Transverse colon (tissue), 4 donors: ENCODE data around the gene SLC38A10. TPM values are rescaled to one million over a fixed set of nuclear protein-coding genes. Genes with fewer than 3 reads are reported as not detected.

Source experiments
- DNase-seq: peaks from one replicate; pipeline ENCODE4 v3.0.0-alpha.2; 2019
- H3K27ac ChIP-seq, 4 donors: fragments of 200-600 bp; sonication (generic); 2 replicates each; pipeline ENCODE4 v1.5.1; 2016 to 2018; ENCODE audit warnings: inconsistent platforms in 4 of 4
- H3K27me3 ChIP-seq: fragments of 200-600 bp; sonication (generic); 2 replicates; pipeline ENCODE4 v1.5.1; 2017; ENCODE audit warnings: inconsistent platforms
- H3K36me3 ChIP-seq, 4 donors: fragments of 200-600 bp; sonication (generic); 2 replicates each; pipeline ENCODE4 v1.5.1; 2017 to 2019; ENCODE audit warnings: inconsistent platforms in 4 of 4
- H3K4me1 ChIP-seq, 4 donors: fragments of 200-600 bp; sonication (generic); 2 replicates each; pipeline ENCODE4 v1.5.1; 2017 to 2020; ENCODE audit warnings: inconsistent platforms in 4 of 4
- H3K4me3 ChIP-seq, 4 donors: fragments of 200-600 bp; sonication (generic); 1 replicate in 1 of 4; 2 replicates in 3 of 4; pipeline versions ENCODE4 v1.5.1 to v1.6.1; 2017 to 2019; ENCODE audit warnings: inconsistent platforms in 4 of 4
- H3K9me3 ChIP-seq, 2 donors: fragments of 200-600 bp; sonication (generic); 2 replicates each; pipeline ENCODE4 v1.5.1; 2017 to 2019; ENCODE audit warnings: inconsistent platforms in 2 of 2
- EP300 ChIP-seq: sonication (generic); formaldehyde crosslinking; IDR thresholded peaks from one replicate; pipeline ENCODE4 v1.6.1; 2017; ENCODE audit warnings: antibody characterized with exemption, low read depth
- POLR2A ChIP-seq: fragments of 450-650 bp; IDR thresholded peaks from one replicate; pipeline ENCODE4 v1.6.1; 2016; ENCODE audit warnings: antibody characterized with exemption, mild to moderate bottlenecking, moderate library complexity
- POLR2AphosphoS5 ChIP-seq, 3 donors: sonication (generic); formaldehyde crosslinking; IDR thresholded peaks; one replicate each; pipeline ENCODE4 v1.6.1; 2016; ENCODE audit warnings: antibody characterized with exemption in 3 of 3
- WGBS, 2 donors: methylation state at CpG; one replicate each; pipeline ENCODE4 v1.1.5; 2018; ENCODE audit warnings: low coverage in 1 of 2; 5-methylcytosine and 5-hydroxymethylcytosine counted together
- in situ Hi-C, 4 donors: fragments of 200-750 bp; cut with MboI; loops; one replicate each; pipeline versions ENCODE4 v1.15.0 to v1.15.1; 2017; ENCODE audit warnings: low sequenced_read_pairs in 3 of 4, low pct_ligation_motif_present in 1 of 4, low pct_unique_long_range_greater_than_20kb in 1 of 4
- intact Hi-C: fragments of 100-400 bp; cut with DNase I; formaldehyde crosslinking; loops from one replicate; pipeline ENCODE4 v1.15.1; 2023; ENCODE audit warnings: low total_unique reads
- total RNA-seq, 4 donors: library from RNA; depleted of rRNA; stranded (reverse); fragments of >200 nt; gene quantifications; one replicate each; pipeline ENCODE4 v1.1.0, GENCODE V29; 2016
- TF ChIP-seq, protein P1 (sequence below), 5 experiments: fragments of 200-600 bp in 3 of 5; fragments of 450-650 bp in 2 of 5; sonication (generic) in 3 of 5; IDR thresholded peaks; 1 replicate in 2 of 5; 2 replicates in 3 of 5; pipeline ENCODE4 v1.5.1; 2016 to 2017; ENCODE audit warnings: antibody characterized with exemption in 5 of 5, inconsistent platforms in 3 of 5, mild to moderate bottlenecking in 2 of 5, moderate library complexity in 1 of 5

SLC38A10 gene
- total RNA-seq, 4 donors from 2014 or later, result 94.9 to 113 (median 98.9) TPM

DNA sequence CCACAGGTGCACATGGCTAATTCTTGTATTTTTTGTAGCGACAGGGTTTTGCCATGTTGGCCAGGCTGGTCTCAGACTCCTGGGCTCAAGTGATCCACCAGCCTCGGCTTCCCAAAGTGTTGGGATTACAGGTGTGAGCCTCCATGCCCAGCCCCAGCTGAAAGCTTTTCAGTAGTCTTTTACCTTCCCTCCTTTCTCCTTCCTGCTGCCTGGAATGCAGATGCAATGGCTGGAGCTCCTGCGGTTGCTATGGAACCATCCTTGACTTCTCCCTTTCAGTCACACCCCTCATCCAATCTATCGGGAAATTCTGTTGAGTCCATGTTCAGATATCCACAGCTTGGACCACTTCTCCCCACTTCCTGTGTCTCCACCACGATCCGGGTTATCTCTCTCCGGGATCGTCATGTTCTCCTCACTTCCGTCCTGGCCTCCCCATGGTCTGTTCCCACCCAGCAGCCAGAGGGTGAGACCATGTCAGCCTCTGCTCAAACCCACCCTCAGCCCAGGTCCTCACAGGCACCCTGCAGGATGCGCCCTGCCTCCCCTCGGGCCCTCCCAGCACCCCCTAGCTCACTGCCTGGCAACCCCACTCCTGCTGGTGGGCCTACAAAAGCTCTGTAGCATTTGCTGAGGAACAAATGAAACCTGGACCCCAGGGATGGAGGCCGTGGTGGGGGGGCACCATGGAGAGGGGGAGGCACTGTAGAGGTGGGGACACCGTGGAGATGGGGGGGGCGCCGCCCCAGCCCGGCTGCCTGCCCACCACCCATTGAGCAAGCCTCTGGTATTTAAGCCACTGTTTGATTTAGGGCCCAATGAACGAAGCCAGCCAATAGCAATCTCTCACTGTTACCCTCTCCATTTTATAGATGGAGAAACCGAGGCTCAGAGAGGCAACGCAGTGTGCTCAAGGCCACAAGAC, 12.8 kb upstream of the SLC38A10 start:
- H3K4me3 ChIP-seq, result peak overlapping the region in 1 of 4 donors; percentile 39
- 91 to 94% methylated on average over 8 to 19 of the region's 19 CpGs for WGBS, 2 donors

DNA sequence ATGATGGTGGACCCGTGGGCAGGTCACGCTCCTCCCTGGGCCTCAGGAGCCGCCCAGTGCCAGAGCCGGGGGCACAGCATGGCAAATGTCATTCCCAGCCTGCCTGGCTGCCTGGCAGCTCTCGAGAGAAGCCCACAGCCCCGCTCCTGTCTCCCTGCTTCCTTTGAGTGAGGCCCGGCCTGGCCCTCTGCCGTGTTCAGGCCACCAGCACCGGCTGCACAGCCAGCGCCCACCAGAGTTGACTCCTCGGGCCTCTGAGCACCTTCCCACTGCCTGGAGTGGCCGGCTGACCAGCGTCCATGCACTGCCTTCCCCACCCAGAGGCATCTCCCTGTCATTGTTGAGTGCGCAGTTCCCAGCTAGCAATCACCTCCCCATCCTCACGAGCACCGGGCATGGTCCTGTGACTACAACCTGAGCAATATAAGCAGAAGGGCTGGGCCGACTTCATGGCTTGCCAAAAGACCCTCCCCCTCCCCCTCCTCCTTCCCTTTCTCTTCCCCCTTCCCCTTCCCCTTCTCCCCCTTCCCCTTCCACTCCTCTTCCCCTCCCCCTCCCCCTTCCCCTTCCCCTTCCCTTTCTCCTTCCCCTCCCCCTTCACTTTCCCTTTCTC, 11.9 kb upstream of the SLC38A10 start:
- peaks cover 9 to 20% (median 14%) of the 10 kb centered on the region in 4 donors for H3K4me1 ChIP-seq
- H3K9me3 ChIP-seq, result no peaks in the 10 kb centered on the region
- DNase-seq, result no peak
- no peak overlapping the region for H3K4me3 ChIP-seq
- in situ Hi-C loops (no loop called here), intact Hi-C loops (no loop called here)
- H3K27ac ChIP-seq, result no peak overlapping the region
- no peaks in the 10 kb centered on the region for H3K36me3 ChIP-seq
- 77% methylated on average over 17 of the region's 17 CpGs; no CpG with 5 or more reads in 1 of the 2 donors for WGBS, 2 donors
- no peaks in the 10 kb centered on the region for H3K27me3 ChIP-seq
- TF ChIP-seq EP300, result no peak
- TF ChIP-seq POLR2AphosphoS5 (IDR thresholded peaks at IDR 0.05), result no peak
- TF ChIP-seq POLR2A, result no peak
- TF ChIP-seq, protein P1, sequence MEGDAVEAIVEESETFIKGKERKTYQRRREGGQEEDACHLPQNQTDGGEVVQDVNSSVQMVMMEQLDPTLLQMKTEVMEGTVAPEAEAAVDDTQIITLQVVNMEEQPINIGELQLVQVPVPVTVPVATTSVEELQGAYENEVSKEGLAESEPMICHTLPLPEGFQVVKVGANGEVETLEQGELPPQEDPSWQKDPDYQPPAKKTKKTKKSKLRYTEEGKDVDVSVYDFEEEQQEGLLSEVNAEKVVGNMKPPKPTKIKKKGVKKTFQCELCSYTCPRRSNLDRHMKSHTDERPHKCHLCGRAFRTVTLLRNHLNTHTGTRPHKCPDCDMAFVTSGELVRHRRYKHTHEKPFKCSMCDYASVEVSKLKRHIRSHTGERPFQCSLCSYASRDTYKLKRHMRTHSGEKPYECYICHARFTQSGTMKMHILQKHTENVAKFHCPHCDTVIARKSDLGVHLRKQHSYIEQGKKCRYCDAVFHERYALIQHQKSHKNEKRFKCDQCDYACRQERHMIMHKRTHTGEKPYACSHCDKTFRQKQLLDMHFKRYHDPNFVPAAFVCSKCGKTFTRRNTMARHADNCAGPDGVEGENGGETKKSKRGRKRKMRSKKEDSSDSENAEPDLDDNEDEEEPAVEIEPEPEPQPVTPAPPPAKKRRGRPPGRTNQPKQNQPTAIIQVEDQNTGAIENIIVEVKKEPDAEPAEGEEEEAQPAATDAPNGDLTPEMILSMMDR (IDR thresholded peaks at IDR 0.05), result no peak

More for the DNA sequence above, 12.8 kb upstream of the SLC38A10 start:
- intact Hi-C loops (no loop called here), in situ Hi-C loops (no loop called here)
- no peak for DNase-seq
- Histone ChIP-seq H3K27ac (no peak overlapping the region), H3K36me3 (no peaks in the 10 kb centered on the region), H3K27me3 (no peaks in the 10 kb centered on the region), H3K9me3 (no peaks in the 10 kb centered on the region), H3K4me1 (peaks cover 9 to 20% (median 14%) of the 10 kb centered on the region in 4 donors)
- no peak for TF ChIP-seq EP300
- no peak for TF ChIP-seq POLR2AphosphoS5 (IDR thresholded peaks at IDR 0.05)
- TF ChIP-seq, protein P1 (IDR thresholded peaks at IDR 0.05), result no peak
- no peak for TF ChIP-seq POLR2A

DNA sequence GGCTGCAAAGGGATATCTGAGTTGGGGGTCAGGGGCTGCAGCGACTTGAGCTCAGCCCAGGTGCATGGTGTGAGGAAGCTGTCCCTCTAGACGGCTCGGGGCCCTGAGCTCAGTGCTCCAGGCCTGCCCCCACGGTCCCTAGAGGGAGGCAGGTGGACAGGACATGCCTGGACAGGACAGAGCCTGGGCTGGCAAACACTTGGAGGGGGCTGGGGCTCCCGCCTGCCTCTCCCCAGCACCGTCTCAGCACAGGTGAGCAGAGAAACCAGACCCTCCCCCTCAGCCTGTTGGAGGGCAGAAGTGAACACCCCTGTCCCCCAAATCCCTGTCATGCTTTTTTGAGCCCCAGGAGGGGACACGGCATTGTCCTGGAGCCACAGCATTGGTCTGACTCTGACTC, 11.4 kb upstream of the SLC38A10 start:
- H3K4me3 ChIP-seq, result no peak overlapping the region
- intact Hi-C loops, result no loop called here
- WGBS, 2 donors, result 82% methylated on average over 7 of the region's 7 CpGs; no CpG with 5 or more reads in 1 of the 2 donors
- no peaks in the 10 kb centered on the region for H3K27me3 ChIP-seq
- no peak overlapping the region for H3K27ac ChIP-seq
- H3K36me3 ChIP-seq, result no peaks in the 10 kb centered on the region
- in situ Hi-C loops, result no loop called here
- no peak for DNase-seq
- no peaks in the 10 kb centered on the region for H3K9me3 ChIP-seq
- TF ChIP-seq POLR2A (no peak), POLR2AphosphoS5 (IDR thresholded peaks at IDR 0.05) (no peak), EP300 (no peak)
- TF ChIP-seq, protein P1 (IDR thresholded peaks at IDR 0.05), result no peak
- peaks cover 9 to 20% (median 14%) of the 10 kb centered on the region in 4 donors for H3K4me1 ChIP-seq

DNA sequence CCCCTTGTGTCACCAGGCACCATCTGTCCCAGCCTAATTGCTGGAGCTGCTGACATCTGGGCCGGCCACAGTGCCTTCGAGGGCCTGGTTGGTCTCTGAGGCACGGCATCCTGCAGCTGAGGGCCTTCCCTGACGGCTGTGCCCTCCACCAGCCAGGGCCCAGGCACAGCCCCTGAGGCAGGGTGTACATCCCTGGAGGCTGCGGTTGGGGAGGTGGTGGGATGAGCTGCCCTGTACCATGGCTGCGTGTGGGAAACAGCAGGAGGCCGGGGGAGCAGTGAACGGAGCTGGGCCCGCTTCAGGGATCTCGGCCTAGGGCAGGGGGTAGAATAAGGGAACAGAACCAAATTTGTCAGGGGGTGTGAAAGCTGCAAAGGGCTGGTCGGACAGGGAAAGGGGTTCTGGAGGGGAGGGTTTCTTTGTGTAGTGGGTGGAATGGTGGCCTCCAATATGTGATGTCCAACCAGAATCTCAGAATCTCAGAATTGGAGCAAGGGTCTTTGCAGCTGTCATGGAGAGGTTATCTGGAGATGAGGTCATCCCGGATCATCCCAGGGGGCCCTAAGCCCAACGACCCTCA, 10.0 kb upstream of the SLC38A10 start:
- in situ Hi-C loops, result no loop called here
- Histone ChIP-seq H3K27me3 (no peaks in the 10 kb centered on the region), H3K27ac (no peak overlapping the region), H3K9me3 (no peaks in the 10 kb centered on the region), H3K36me3 (no peaks in the 10 kb centered on the region), H3K4me3 (no peak overlapping the region), H3K4me1 (peaks cover 9 to 19% (median 14%) of the 10 kb centered on the region in 4 donors)
- TF ChIP-seq POLR2AphosphoS5 (IDR thresholded peaks at IDR 0.05) (no peak), POLR2A (no peak), EP300 (no peak)
- TF ChIP-seq, protein P1 (IDR thresholded peaks at IDR 0.05), result no peak
- intact Hi-C loops, result loop anchor here (2.0 kb wide), 1 partner anchor 20 kb away; no protein-coding TSS in a partner anchor
- DNase-seq, result no peak
- WGBS, 2 donors, result 69 to 84% methylated on average over 4 to 13 of the region's 13 CpGs
